Measurements from ENCODE around the gene CHCHD3. TPM values are rescaled to one million over a fixed set of nuclear protein-coding genes. Genes with fewer than 3 reads are reported as not detected.

Gene CHCHD3
- polyA plus RNA-seq, 2 of the 4 experiments (the other 2 are of a cell fraction): 96.7 to 139 TPM

GRCh38 chr7:133114519-133114918 lies 32.6 kb upstream of the CHCHD3 start:
- ATAC-seq (no peak), FAIRE-seq (no peak), DNase-seq (ENCODE audit: low read depth in 1 of 2, low spot score in 1 of 2) (no peak)
- H3K9me3 ChIP-seq: peaks cover 8% of the 10 kb centered on the region
- no peak overlapping the region for H3K4me2 ChIP-seq
- H3K4me3 ChIP-seq: no peak overlapping the region
- POLR2A ChIA-PET: no interaction called here
- WGBS (ENCODE audit: missing lambda C conversion rate): 6% methylated on average over 1 of the region's 1 CpG
- no peak overlapping the region for H3K27ac ChIP-seq
- TF ChIP-seq SMC3 (IDR thresholded peaks at IDR 0.05) (no peak), SREBF2 (IDR thresholded peaks at IDR 0.05) (no peak), MAZ (IDR thresholded peaks at IDR 0.05; ENCODE audit: borderline replicate concordance, low read depth, low read length) (no peak), CTCF (IDR thresholded peaks at IDR 0.05) (no peak), NR3C1 (IDR thresholded peaks at IDR 0.05) (no peak), KDM1A (IDR thresholded peaks at IDR 0.05; ENCODE audit: low read depth) (no peak), POLR2A (IDR thresholded peaks at IDR 0.05; ENCODE audit: low read length) (no peak)
- CTCF ChIA-PET: interaction anchor here (0.7 to 1.4 kb wide), 2 partner anchors 8 to 11 kb away, joined by 3 read pairs; no protein-coding TSS in a partner anchor
- H3K4me1 ChIP-seq: no peaks in the 10 kb centered on the region

GRCh38 chr7:133112976-133113375 lies 31.1 kb upstream of the CHCHD3 start:
- H3K9me3 ChIP-seq: peaks cover 22% of the 10 kb centered on the region
- H3K4me1 ChIP-seq: no peaks in the 10 kb centered on the region
- H3K4me3 ChIP-seq: no peak overlapping the region
- ChIA-PET CTCF (no interaction called here), POLR2A (no interaction called here)
- DNase-seq (ENCODE audit: low read depth in 1 of 2, low spot score in 1 of 2) (no peak), ATAC-seq (no peak), FAIRE-seq (no peak)
- H3K27ac ChIP-seq: no peak overlapping the region
- no peak overlapping the region for H3K4me2 ChIP-seq
- WGBS (ENCODE audit: missing lambda C conversion rate): 46% methylated on average over 2 of the region's 2 CpGs
- no peak for TF ChIP-seq HOXA7 (CRISPR knock-in tag; IDR thresholded peaks at IDR 0.05)
- TF ChIP-seq ZC3H11A (IDR thresholded peaks at IDR 0.05): no peak
- no peak for TF ChIP-seq POLR2A (IDR thresholded peaks at IDR 0.05; ENCODE audit: low read length)
- TF ChIP-seq MAX (IDR thresholded peaks at IDR 0.05): no peak
- no peak for TF ChIP-seq ZNF302 (CRISPR knock-in tag; IDR thresholded peaks at IDR 0.05)
- TF ChIP-seq CTCF (IDR thresholded peaks at IDR 0.05): no peak
- TF ChIP-seq ZFP36 (IDR thresholded peaks at IDR 0.05; ENCODE audit: borderline replicate concordance, partially characterized antibody): no peak
- TF ChIP-seq ELK1 (IDR thresholded peaks at IDR 0.05; ENCODE audit: low read depth, low read length): no peak
- no peak for TF ChIP-seq CHD4 (IDR thresholded peaks at IDR 0.05; ENCODE audit: borderline replicate concordance)
- no peak for TF ChIP-seq ESRRA (IDR thresholded peaks at IDR 0.05; ENCODE audit: borderline replicate concordance, low read length)
- TF ChIP-seq E2F6 (IDR thresholded peaks at IDR 0.05; ENCODE audit: borderline replicate concordance, low read depth): no peak

- H3K27ac ChIP-seq: no peak overlapping the region
- FAIRE-seq (no peak), ATAC-seq (no peak), DNase-seq (ENCODE audit: low read depth in 1 of 2, low spot score in 1 of 2) (no peak)
- H3K4me2 ChIP-seq: no peak overlapping the region
- peaks cover 26% of the 10 kb centered on the region for H3K9me3 ChIP-seq
- no peak overlapping the region for H3K4me3 ChIP-seq
- no peaks in the 10 kb centered on the region for H3K4me1 ChIP-seq
- no peak for TF ChIP-seq HOXB5 (CRISPR knock-in tag; IDR thresholded peaks at IDR 0.05)
- no peak for TF ChIP-seq FOXS1 (CRISPR knock-in tag; IDR thresholded peaks at IDR 0.05)
- TF ChIP-seq RFX5 (IDR thresholded peaks at IDR 0.05): no peak
- ChIA-PET POLR2A (no interaction called here), CTCF (no interaction called here)
- 19% methylated on average over 3 of the region's 3 CpGs for WGBS (ENCODE audit: missing lambda C conversion rate)
Observed at GRCh38 chr7:133112335-133112734, 30.4 kb upstream of the CHCHD3 start.
